Raji (cell line): ENCODE measurements around the gene USP9X.
A peak's percentile ranks its signal among the peaks of the same experiment; 100 is the strongest.

Experiments used
- POLR2A ChIP-seq: IDR thresholded peaks from 2 replicates; pipeline ENCODE4 v1.6.1; 2011; ENCODE audit warnings: low read depth, low read length, control low read depth; ENCODE audit not compliant: insufficient read depth

The USP9X gene

GRCh38 chrX:41084044-41084892 is 977 bp upstream of the USP9X start:
- peak; percentile 86 for TF ChIP-seq POLR2A

- TF ChIP-seq POLR2A = peak; percentile 33; the same call in 1 of the 2 replicates
Measured at GRCh38 chrX:41085512-41085877, 250 bp downstream of the USP9X start.

GRCh38 chrX:41085878-41086626 is 807 bp downstream of the USP9X start:
- 0 out of 2 replicates have a peak, but pooled peaks have one; percentile 33 for TF ChIP-seq POLR2A

- no peak for TF ChIP-seq POLR2A
Measured at GRCh38 chrX:41086627-41086932, 1.3 kb downstream of the USP9X start.

GRCh38 chrX:41087201-41087600 is 2.0 kb downstream of the USP9X start:
- TF ChIP-seq POLR2A = no peak

GRCh38 chrX:41090568-41091238 is 5.5 kb downstream of the USP9X start:
- no peak for TF ChIP-seq POLR2A

GRCh38 chrX:41092776-41093175 is 7.5 kb downstream of the USP9X start:
- TF ChIP-seq POLR2A = no peak

- no peak for TF ChIP-seq POLR2A
Measured at GRCh38 chrX:41095174-41095573, 9.9 kb downstream of the USP9X start.

- TF ChIP-seq POLR2A = no peak
Measured at GRCh38 chrX:41095908-41096307, 10.7 kb downstream of the USP9X start.

GRCh38 chrX:41096339-41096955 is 11.2 kb downstream of the USP9X start:
- TF ChIP-seq POLR2A = no peak

- no peak for TF ChIP-seq POLR2A
Measured at GRCh38 chrX:41097326-41097725, 12.1 kb downstream of the USP9X start.

GRCh38 chrX:41100200-41100599 is 15.0 kb downstream of the USP9X start:
- TF ChIP-seq POLR2A = no peak

GRCh38 chrX:41100819-41101218 is 15.6 kb downstream of the USP9X start:
- no peak for TF ChIP-seq POLR2A

- TF ChIP-seq POLR2A = no peak
Measured at GRCh38 chrX:41105005-41105404, 19.8 kb downstream of the USP9X start.

- TF ChIP-seq POLR2A = no peak
Measured at GRCh38 chrX:41108007-41108406, 22.8 kb downstream of the USP9X start.
